ENCODE data around the gene ECT2L.

Gene ECT2L

DNA sequence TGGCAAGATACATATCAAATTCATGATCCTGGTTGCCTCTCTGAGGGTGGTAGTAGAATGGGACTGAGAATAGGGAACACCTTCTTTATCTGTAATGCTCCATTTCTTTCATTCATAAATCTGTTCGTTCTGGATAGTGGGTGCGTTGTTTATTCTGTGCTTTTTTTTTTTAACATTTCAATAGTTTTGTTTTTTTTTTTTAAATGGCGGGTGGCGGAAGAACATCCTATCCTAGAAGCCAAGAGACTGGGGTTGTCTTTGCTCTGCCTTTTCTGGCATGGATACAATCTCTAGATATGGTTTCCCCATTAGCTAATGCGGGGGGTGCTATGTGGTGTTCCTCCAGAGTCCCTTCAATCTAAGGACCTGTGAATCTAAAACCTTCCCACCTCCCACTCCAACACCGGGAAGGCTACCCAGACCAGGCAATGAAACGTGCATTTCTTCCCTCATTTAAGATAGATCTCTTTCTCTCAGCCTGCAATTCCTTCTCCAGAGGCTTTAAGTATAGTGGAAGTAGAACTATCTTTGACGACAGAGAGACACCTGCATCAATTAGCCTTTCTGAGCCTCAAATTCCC, 23.2 kb upstream of the ECT2L start:
- intact Hi-C loops (cut with DNase I; ENCODE audit: low total_unique reads), result loop anchor here (5.0 kb wide), 1 partner anchor 365 kb away; no protein-coding TSS in a partner anchor
- H3K27ac ChIP-seq, result peak overlapping the region; percentile 88 to 98
- peaks cover 7 to 19% (median 9%) of the 10 kb centered on the region in 3 donors for H3K36me3 ChIP-seq
- H3K9me3 ChIP-seq, result no peaks in the 10 kb centered on the region
- peaks cover 0 to 18% (median 12%) of the 10 kb centered on the region in 4 donors for H3K4me1 ChIP-seq
- peak overlapping the region; percentile 67 to 96 for H3K4me3 ChIP-seq
- DNase-seq, result no peak
- no peaks in the 10 kb centered on the region for H3K27me3 ChIP-seq
- TF ChIP-seq, protein P1, sequence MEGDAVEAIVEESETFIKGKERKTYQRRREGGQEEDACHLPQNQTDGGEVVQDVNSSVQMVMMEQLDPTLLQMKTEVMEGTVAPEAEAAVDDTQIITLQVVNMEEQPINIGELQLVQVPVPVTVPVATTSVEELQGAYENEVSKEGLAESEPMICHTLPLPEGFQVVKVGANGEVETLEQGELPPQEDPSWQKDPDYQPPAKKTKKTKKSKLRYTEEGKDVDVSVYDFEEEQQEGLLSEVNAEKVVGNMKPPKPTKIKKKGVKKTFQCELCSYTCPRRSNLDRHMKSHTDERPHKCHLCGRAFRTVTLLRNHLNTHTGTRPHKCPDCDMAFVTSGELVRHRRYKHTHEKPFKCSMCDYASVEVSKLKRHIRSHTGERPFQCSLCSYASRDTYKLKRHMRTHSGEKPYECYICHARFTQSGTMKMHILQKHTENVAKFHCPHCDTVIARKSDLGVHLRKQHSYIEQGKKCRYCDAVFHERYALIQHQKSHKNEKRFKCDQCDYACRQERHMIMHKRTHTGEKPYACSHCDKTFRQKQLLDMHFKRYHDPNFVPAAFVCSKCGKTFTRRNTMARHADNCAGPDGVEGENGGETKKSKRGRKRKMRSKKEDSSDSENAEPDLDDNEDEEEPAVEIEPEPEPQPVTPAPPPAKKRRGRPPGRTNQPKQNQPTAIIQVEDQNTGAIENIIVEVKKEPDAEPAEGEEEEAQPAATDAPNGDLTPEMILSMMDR (IDR thresholded peaks at IDR 0.05), result no peak

DNA sequence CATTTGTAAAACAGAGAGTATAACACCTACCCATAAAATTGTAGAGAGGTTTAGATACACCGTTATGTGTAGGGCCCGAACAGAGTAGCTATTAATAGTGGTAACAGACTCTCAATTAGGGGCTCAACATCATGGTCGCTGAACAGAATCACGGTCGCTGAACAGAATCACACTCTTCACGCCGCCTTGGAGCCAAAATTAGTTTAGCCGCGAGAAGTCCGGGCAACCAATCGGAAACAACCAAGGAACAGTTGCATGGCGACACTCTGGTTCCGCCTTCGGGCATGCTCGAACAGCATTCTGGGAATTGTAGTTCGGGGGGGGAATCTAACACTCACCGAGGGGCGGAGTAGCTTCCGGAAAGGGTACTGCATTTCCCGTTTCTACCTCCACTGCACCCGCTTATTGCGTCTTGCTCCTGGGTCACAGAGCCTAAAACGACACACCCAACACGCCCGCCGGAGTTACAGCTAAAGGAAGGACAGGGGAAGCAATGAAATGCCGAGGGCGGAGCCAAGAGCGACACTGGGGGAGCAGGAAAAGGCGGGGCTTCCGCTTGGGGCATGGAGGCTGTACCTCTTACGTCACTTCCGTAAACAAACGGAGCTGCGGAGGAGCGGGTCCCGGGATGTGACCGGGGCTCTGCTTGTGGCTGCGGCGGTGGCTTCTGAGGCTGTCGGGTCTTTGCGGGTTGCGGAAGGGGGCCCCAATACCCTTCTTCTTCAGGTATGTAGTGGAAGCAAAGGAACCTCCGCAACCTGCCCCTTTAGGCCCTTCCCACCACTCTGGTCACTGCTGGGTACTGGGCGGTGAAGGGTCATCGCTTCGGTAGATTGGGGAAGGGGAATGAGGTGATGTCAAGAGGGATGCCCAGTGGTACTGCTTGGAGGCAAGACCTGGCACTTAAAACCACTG, 22.5 kb upstream of the ECT2L start, which contains the start of gene CCDC28A:
TSS of gene CCDC28A (plus strand) at position 593 of the 915 bp plus-strand sequence. CDS start 2,352 bp downstream, outside the sequence.
- peak within 1 kb of the TSS; percentile 67 to 96 for H3K4me3 ChIP-seq
- peak; percentile 96 to 97 for DNase-seq
- intact Hi-C loops (cut with DNase I; ENCODE audit: low total_unique reads), result loop anchor here (5.0 kb wide), 1 partner anchor 366 kb away; no protein-coding TSS in a partner anchor
- peak within 1 kb of the TSS; percentile 88 to 98 for H3K27ac ChIP-seq
- TF ChIP-seq, protein P1 (IDR thresholded peaks at IDR 0.05), result peak; percentile 15 to 27
- H3K9me3 ChIP-seq, result no peaks in the 10 kb centered on the region
- H3K36me3 ChIP-seq, result peaks cover 7 to 26% (median 11%) of the 10 kb centered on the region in 3 donors
- H3K27me3 ChIP-seq, result no peaks in the 10 kb centered on the region
- peaks cover 0 to 18% (median 12%) of the 10 kb centered on the region in 4 donors for H3K4me1 ChIP-seq

GRCh38 chr6:138774370-138774769, 21.5 kb upstream of the ECT2L start:
- Histone ChIP-seq H3K27ac (peak overlapping the region; percentile 88 to 98), H3K36me3 (peaks cover 7 to 36% (median 11%) of the 10 kb centered on the region in 3 donors), H3K4me1 (peaks cover 0 to 18% (median 12%) of the 10 kb centered on the region in 4 donors), H3K4me3 (peak overlapping the region; percentile 67 to 96), H3K27me3 (no peaks in the 10 kb centered on the region), H3K9me3 (no peaks in the 10 kb centered on the region)
- TF ChIP-seq, protein P1 (IDR thresholded peaks at IDR 0.05), result no peak
- intact Hi-C loops (cut with DNase I; ENCODE audit: low total_unique reads), result loop anchor here (5.0 kb wide), 1 partner anchor 367 kb away; no protein-coding TSS in a partner anchor
- no peak for DNase-seq

- Histone ChIP-seq H3K4me3 (no peak overlapping the region), H3K4me1 (peaks cover 0 to 18% (median 12%) of the 10 kb centered on the region in 4 donors), H3K27me3 (no peaks in the 10 kb centered on the region), H3K36me3 (peaks cover 16 to 57% (median 22%) of the 10 kb centered on the region in 3 donors), H3K27ac (no peak overlapping the region), H3K9me3 (no peaks in the 10 kb centered on the region)
- intact Hi-C loops (cut with DNase I; ENCODE audit: low total_unique reads), result no loop called here
- TF ChIP-seq, protein P1 (IDR thresholded peaks at IDR 0.05), result no peak
- DNase-seq, result no peak
These were observed 19.2 kb upstream of the ECT2L start for GRCh38 chr6:138776659-138777058.

DNA sequence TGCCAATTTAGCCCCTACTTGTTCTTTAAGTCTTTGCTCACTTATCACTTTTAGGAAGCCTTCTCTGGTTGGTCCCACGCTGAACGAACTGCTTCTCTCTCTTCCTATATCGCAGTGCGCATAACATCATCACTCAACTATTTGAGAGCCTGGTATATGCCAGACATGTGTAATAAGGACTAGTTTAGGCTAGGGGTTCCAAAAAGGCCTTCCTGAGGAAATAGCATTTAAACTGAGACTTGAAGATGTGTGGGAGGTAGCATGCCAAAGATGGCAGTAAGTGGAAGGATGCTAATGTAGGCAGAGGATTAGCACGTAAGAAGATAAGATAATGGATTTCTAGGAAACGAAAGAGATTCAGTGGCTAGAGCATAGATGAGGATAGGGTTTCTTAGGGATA, 17.6 kb upstream of the ECT2L start:
- TF ChIP-seq, protein P1 (IDR thresholded peaks at IDR 0.05), result no peak
- H3K9me3 ChIP-seq, result no peaks in the 10 kb centered on the region
- DNase-seq, result no peak
- no peaks in the 10 kb centered on the region for H3K27me3 ChIP-seq
- H3K4me3 ChIP-seq, result no peak overlapping the region
- H3K36me3 ChIP-seq, result peaks cover 30 to 73% (median 32%) of the 10 kb centered on the region in 3 donors
- H3K27ac ChIP-seq, result no peak overlapping the region
- H3K4me1 ChIP-seq, result peaks cover 0 to 13% (median 9%) of the 10 kb centered on the region in 4 donors
- intact Hi-C loops (cut with DNase I; ENCODE audit: low total_unique reads), result no loop called here

All from tibial artery (tissue), 4 donors.